ENCODE results near the gene CHAMP1.

Gene CHAMP1

GRCh38 chr13:114309806-114310410, 4.4 kb upstream of the CHAMP1 start:
- TF ChIP-seq TEAD4 (IDR thresholded peaks at IDR 0.05) (no peak), TCF12 (IDR thresholded peaks at IDR 0.05; ENCODE audit: low read depth) (no peak), USF1 (IDR thresholded peaks at IDR 0.05) (no peak), ZBTB7A (IDR thresholded peaks at IDR 0.05; ENCODE audit: low read depth) (no peak)

GRCh38 chr13:114310956-114311355, 3.3 kb upstream of the CHAMP1 start:
- TF ChIP-seq RAD21 (IDR thresholded peaks at IDR 0.05; ENCODE audit: low read depth) (no peak), EGR1 (IDR thresholded peaks at IDR 0.05) (no peak), TCF12 (IDR thresholded peaks at IDR 0.05; ENCODE audit: low read depth) (no peak), TAF1 (IDR thresholded peaks at IDR 0.05; ENCODE audit: low read depth) (no peak), ZBTB7A (IDR thresholded peaks at IDR 0.05; ENCODE audit: low read depth) (no peak), CREB1 (IDR thresholded peaks at IDR 0.05; ENCODE audit: low read depth) (no peak), FOXM1 (IDR thresholded peaks at IDR 0.05; ENCODE audit: borderline replicate concordance, low read depth) (no peak), NFIC (IDR thresholded peaks at IDR 0.05) (no peak), USF1 (IDR thresholded peaks at IDR 0.05) (no peak), TEAD4 (IDR thresholded peaks at IDR 0.05) (no peak), CEBPB (IDR thresholded peaks at IDR 0.05) (no peak), REST (IDR thresholded peaks at IDR 0.05; ENCODE audit: low read depth) (no peak), MAX (IDR thresholded peaks at IDR 0.05) (no peak), EP300 (IDR thresholded peaks at IDR 0.05; ENCODE audit: borderline replicate concordance) (no peak), YY1 (IDR thresholded peaks at IDR 0.05; ENCODE audit: low read depth) (no peak)

- no peak for TF ChIP-seq CREB1 (IDR thresholded peaks at IDR 0.05; ENCODE audit: low read depth)
- TF ChIP-seq CEBPB (IDR thresholded peaks at IDR 0.05) = no peak
- TF ChIP-seq EGR1 (IDR thresholded peaks at IDR 0.05) = no peak
- TF ChIP-seq TEAD4 (IDR thresholded peaks at IDR 0.05) = no peak
- no peak for TF ChIP-seq USF1 (IDR thresholded peaks at IDR 0.05)
- TF ChIP-seq EP300 (IDR thresholded peaks at IDR 0.05; ENCODE audit: borderline replicate concordance) = no peak
- no peak for TF ChIP-seq REST (IDR thresholded peaks at IDR 0.05; ENCODE audit: low read depth)
- TF ChIP-seq RAD21 (IDR thresholded peaks at IDR 0.05; ENCODE audit: low read depth) = no peak
- TF ChIP-seq MAX (IDR thresholded peaks at IDR 0.05) = no peak
- no peak for TF ChIP-seq TCF12 (IDR thresholded peaks at IDR 0.05; ENCODE audit: low read depth)
- no peak for TF ChIP-seq YY1 (IDR thresholded peaks at IDR 0.05; ENCODE audit: low read depth)
- no peak for TF ChIP-seq ZBTB7A (IDR thresholded peaks at IDR 0.05; ENCODE audit: low read depth)
- no peak for TF ChIP-seq NFIC (IDR thresholded peaks at IDR 0.05)
- TF ChIP-seq TAF1 (IDR thresholded peaks at IDR 0.05; ENCODE audit: low read depth) = no peak
- TF ChIP-seq FOXM1 (IDR thresholded peaks at IDR 0.05; ENCODE audit: borderline replicate concordance, low read depth) = no peak
Observed at GRCh38 chr13:114311387-114311786, 2.9 kb upstream of the CHAMP1 start.

- no peak for TF ChIP-seq EGR1 (IDR thresholded peaks at IDR 0.05)
- no peak for TF ChIP-seq RAD21 (IDR thresholded peaks at IDR 0.05; ENCODE audit: low read depth)
- TF ChIP-seq FOXM1 (IDR thresholded peaks at IDR 0.05; ENCODE audit: borderline replicate concordance, low read depth) = no peak
- no peak for TF ChIP-seq EP300 (IDR thresholded peaks at IDR 0.05; ENCODE audit: borderline replicate concordance)
- TF ChIP-seq YY1 (IDR thresholded peaks at IDR 0.05; ENCODE audit: low read depth) = no peak
- no peak for TF ChIP-seq CEBPB (IDR thresholded peaks at IDR 0.05)
- TF ChIP-seq CREB1 (IDR thresholded peaks at IDR 0.05; ENCODE audit: low read depth) = no peak
- no peak for TF ChIP-seq REST (IDR thresholded peaks at IDR 0.05; ENCODE audit: low read depth)
- TF ChIP-seq ZBTB7A (IDR thresholded peaks at IDR 0.05; ENCODE audit: low read depth) = no peak
- TF ChIP-seq MAX (IDR thresholded peaks at IDR 0.05) = no peak
- no peak for TF ChIP-seq TAF1 (IDR thresholded peaks at IDR 0.05; ENCODE audit: low read depth)
- TF ChIP-seq USF1 (IDR thresholded peaks at IDR 0.05) = no peak
- TF ChIP-seq TEAD4 (IDR thresholded peaks at IDR 0.05) = no peak
- no peak for TF ChIP-seq TCF12 (IDR thresholded peaks at IDR 0.05; ENCODE audit: low read depth)
- TF ChIP-seq NFIC (IDR thresholded peaks at IDR 0.05) = no peak
Observed at GRCh38 chr13:114311908-114312307, 2.4 kb upstream of the CHAMP1 start.

Data from Ishikawa (cell line).